Motor neuron (in vitro differentiated cells): Measurements from ENCODE around the gene ARL15. TPM values are rescaled to one million over a fixed set of nuclear protein-coding genes. Genes with fewer than 3 reads are reported as not detected.

Source experiments
- ATAC-seq, 8 experiments: fragments of 200-7000 bp; cut with Tn5 transposase; replicated peaks in 6 of 8; 2 replicates each; pipeline ENCODE4 v1.8.0; 2021; ENCODE audit warnings: mild to moderate bottlenecking in 8 of 8, moderate library complexity in 8 of 8
- H3K27ac ChIP-seq, 2 donors: fragments of 250-450 bp; sonication (Bioruptor Pico); 2 replicates each; pipeline ENCODE4 v1.9.0; 2021; ENCODE audit warnings: antibody characterized with exemption in 2 of 2, mild to moderate bottlenecking in 2 of 2, moderate library complexity in 1 of 2
- H3K4me1 ChIP-seq, 2 donors: fragments of 250-450 bp; sonication (Bioruptor Pico); replicated peaks in 1 of 2; 2 replicates each; pipeline ENCODE4 v1.6.1; 2021; ENCODE audit warnings: antibody characterized with exemption in 2 of 2, mild to moderate bottlenecking in 2 of 2, moderate library complexity in 1 of 2
- H3K4me3 ChIP-seq, 5 donors: fragments of 250-450 bp; sonication (Bioruptor Pico); 2 replicates each; pipeline ENCODE4 v1.9.0; 2021; ENCODE audit warnings: antibody characterized with exemption in 5 of 5, mild to moderate bottlenecking in 5 of 5, moderate library complexity in 4 of 5
- WGBS, 10 experiments: fragments of 450-650 bp; shearing (Covaris generic); methylation state at CpG; one replicate each; pipeline ENCODE4 v1.0.0; 2022; 5-methylcytosine and 5-hydroxymethylcytosine counted together
- in situ Hi-C, 9 experiments: fragments of 400-800 bp; cut with MboI; loops; one replicate each; pipeline ENCODE4 v1.15.0; 2021; ENCODE audit warnings: low sequenced_read_pairs in 9 of 9, low pct_unique_long_range_greater_than_20kb in 2 of 9; ENCODE audit not compliant: unreplicated experiment in 9 of 9
- total RNA-seq, 8 experiments: library from RNA; unstranded; fragments of 300-600 nt; gene quantifications; 2 replicates each; pipeline versions ENCODE4 v1.2.3 to v1.2.4, GENCODE V29; 2022

The ARL15 gene
- total RNA-seq, 8 experiments from 2014 or later: 17.0 to 44.6 (median 22.3) TPM

DNA sequence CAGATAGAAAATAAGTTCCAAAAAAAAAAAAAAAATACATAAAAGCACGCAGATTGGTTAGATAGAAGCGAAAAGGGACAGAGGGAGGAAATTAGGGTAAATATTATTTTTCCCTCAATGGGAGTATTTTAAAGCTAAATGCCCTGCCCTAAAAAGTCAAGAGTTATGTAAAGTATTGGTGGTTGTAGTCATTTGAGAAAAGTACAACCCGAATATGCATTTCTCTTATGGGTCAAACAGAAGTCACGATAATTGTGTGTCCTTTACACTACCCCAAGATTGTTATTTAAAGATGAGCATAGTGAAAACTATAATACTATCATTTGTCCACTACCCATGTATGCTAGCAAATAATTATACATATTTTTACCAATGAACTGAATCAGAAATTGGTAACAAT is 381.2 kb downstream of the ARL15 start:
- 34 to 100% (median 86%) methylated on average over 3 to 4 of the region's 4 CpGs for WGBS, 10 experiments

GRCh38 chr5:53928641-53929040 is 381.7 kb downstream of the ARL15 start:
- H3K27ac ChIP-seq: no peak overlapping the region
- no peak overlapping the region for H3K4me3 ChIP-seq
- H3K4me1 ChIP-seq: no peaks in the 10 kb centered on the region
- 40 to 94% (median 74%) methylated on average over 2 to 6 of the region's 6 CpGs; no CpG with 5 or more reads in 1 of the 10 experiments for WGBS, 10 experiments
- in situ Hi-C loops: no loop called here
- no peak for ATAC-seq

More for the DNA sequence above, 381.2 kb downstream of the ARL15 start:
- ATAC-seq: peak in 2 of 8 experiments; percentile 74 to 91
- no peak overlapping the region for H3K27ac ChIP-seq
- no peaks in the 10 kb centered on the region for H3K4me1 ChIP-seq
- H3K4me3 ChIP-seq: no peak overlapping the region
- in situ Hi-C loops: no loop called here

GRCh38 chr5:53927668-53928247 is 382.6 kb downstream of the ARL15 start:
- Histone ChIP-seq H3K4me1 (no peaks in the 10 kb centered on the region), H3K4me3 (no peak overlapping the region), H3K27ac (no peak overlapping the region)
- in situ Hi-C loops: no loop called here
- no peak for ATAC-seq
- 61 to 100% (median 100%) methylated on average over 1 to 6 of the region's 6 CpGs; no CpG with 5 or more reads in 1 of the 10 experiments for WGBS, 10 experiments

GRCh38 chr5:53926026-53926425 is 384.3 kb downstream of the ARL15 start:
- 87 to 100% (median 100%) methylated on average over 1 to 4 of the region's 4 CpGs for WGBS, 10 experiments
- H3K4me1 ChIP-seq: no peaks in the 10 kb centered on the region
- H3K27ac ChIP-seq: no peak overlapping the region
- ATAC-seq: no peak
- in situ Hi-C loops: no loop called here
- H3K4me3 ChIP-seq: no peak overlapping the region

GRCh38 chr5:53924392-53924791 is 386.0 kb downstream of the ARL15 start:
- 20 to 93% (median 87%) methylated on average over 1 to 2 of the region's 2 CpGs; no CpG with 5 or more reads in 2 of the 10 experiments for WGBS, 10 experiments
- H3K4me3 ChIP-seq: no peak overlapping the region
- in situ Hi-C loops: no loop called here
- H3K27ac ChIP-seq: no peak overlapping the region
- no peak for ATAC-seq
- H3K4me1 ChIP-seq: no peaks in the 10 kb centered on the region

DNA sequence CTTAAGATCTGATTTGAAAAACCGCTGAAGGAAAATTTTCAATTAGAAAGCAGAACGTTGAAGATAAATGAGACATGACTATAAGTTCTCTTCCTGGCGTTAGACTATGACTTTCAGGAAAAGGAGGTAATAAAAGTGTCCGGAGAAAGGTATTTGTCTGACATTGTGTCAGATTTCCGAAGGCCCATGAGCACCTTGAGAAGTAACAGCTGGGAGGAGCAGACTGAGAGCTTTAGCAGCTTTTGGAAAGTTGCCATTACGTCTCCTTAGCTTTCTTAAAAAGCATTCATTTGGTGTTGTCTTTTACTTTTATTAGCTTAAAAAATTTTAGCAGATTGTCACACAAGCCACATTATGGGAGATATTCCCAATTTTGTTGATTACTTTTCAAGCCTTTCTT is 386.4 kb downstream of the ARL15 start:
- Histone ChIP-seq H3K27ac (no peak overlapping the region), H3K4me1 (no peaks in the 10 kb centered on the region), H3K4me3 (no peak overlapping the region)
- in situ Hi-C loops: no loop called here
- WGBS, 10 experiments: 53 to 96% (median 91%) methylated on average over 3 to 6 of the region's 6 CpGs
- ATAC-seq: no peak

DNA sequence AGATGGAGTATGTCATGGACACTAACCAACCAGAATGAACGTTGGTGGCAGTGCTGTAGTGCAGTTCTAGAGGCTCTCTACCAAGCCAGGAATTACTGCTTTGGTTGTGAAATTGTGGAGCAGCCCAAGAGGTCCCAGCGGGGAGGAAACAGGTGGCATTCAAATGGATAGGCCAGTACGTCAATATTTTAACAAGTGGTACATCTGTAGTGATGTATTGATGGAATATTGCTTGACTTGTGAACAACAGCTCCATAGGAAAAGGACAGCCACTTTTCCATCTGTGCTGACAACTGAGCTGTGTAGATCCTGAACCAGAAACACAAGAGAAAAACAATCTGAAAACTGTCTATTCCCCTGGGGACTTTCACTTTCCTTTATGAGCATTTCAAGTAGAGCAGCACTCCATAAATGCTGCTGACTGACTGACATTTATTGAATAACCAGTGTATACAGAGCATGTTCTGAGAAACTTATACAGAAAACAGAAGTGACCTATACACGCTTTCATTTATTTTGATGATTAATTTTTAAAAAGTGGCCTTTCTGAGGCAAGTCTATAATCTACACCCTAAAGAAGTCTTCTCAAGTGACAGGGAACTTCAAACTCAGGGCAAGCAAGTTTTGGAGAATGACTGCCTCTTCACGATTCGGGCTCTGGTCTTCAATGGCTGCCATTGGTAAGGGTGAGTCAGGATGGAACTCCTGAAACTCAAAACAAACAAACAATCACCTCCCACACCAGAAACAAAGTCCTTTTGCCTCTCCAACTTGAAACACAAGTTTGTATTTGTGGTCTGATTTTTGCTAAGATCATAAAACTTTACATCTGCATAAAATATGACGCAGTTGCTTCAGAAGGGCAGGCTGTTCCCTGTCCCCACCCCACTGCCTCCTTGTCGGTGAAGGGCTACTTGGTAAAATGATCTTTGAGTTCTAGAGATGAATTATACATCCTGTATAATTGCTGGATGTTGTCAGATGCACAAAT is 387.6 kb downstream of the ARL15 start:
- WGBS, 10 experiments: 73 to 100% (median 85%) methylated on average over 2 to 8 of the region's 8 CpGs
- in situ Hi-C loops: no loop called here
- H3K4me3 ChIP-seq: no peak overlapping the region
- H3K27ac ChIP-seq: no peak overlapping the region
- peak in 1 of 8 experiments; percentile 21 for ATAC-seq
- no peaks in the 10 kb centered on the region for H3K4me1 ChIP-seq

DNA sequence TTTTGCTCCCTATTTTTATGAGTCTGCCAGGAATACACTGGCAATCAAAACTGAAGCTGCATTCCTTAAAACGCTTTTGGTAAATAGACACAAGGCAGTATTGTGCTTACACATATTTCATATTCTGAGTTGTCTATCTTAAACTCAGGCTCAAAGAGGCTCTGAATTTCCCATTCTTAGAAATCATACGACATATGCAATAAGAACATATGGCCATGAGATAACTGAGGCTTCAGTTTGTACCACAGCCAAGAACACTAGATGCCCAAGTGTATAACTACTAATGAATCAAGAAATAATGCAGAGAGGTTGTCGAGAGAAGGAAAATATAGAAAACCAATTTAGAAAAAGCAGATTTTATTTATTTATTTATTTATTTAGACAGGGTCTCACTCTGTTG is 392.5 kb downstream of the ARL15 start:
- Histone ChIP-seq H3K4me3 (no peak overlapping the region), H3K27ac (no peak overlapping the region), H3K4me1 (no peaks in the 10 kb centered on the region)
- 58 to 100% (median 90%) methylated on average over 2 to 3 of the region's 3 CpGs; no CpG with 5 or more reads in 1 of the 10 experiments for WGBS, 10 experiments
- no peak for ATAC-seq
- in situ Hi-C loops: no loop called here

DNA sequence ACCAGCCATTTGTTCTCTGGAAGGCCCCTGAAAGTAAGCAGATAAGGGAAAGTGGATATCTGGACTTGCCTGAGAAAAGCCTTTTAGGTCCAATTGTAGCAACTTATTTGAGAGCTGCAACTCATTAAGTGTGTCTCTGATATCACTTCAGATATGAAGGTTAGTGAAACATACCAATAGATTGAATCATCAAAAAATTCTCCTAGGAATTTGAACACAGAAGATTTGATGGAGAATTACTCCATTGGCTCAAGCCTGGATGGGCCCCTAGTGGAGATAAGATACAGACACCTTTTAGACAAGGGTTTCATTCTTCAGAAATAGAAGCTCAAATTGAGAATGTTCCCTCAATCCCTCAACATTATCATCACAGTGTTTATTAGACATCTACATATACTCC is 393.3 kb downstream of the ARL15 start:
- no peaks in the 10 kb centered on the region for H3K4me1 ChIP-seq
- ATAC-seq: peak in 2 of 8 experiments; percentile 42 to 57
- no peak overlapping the region for H3K27ac ChIP-seq
- no peak overlapping the region for H3K4me3 ChIP-seq
- in situ Hi-C loops: no loop called here

DNA sequence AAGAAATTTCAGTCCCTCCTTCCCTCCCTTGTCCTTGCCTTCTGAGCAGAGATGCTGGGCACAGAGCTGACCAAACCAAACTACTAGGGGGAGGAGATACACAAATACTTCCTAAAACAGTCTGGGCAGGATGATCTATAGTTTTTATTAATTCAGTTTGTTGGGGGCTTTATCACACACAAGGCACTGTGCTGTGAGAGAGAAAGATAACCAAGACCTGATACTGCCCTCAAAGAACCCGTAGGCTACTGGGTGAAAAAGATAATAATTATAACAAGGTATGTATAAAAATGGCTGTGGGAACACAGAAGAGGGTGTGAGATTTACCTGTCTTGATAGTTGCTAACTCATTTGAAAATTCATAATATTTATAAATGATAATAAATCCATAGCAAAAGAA is 395.3 kb downstream of the ARL15 start:
- Histone ChIP-seq H3K27ac (no peak overlapping the region), H3K4me1 (no peaks in the 10 kb centered on the region), H3K4me3 (no peak overlapping the region)
- ATAC-seq: no peak
- 78 to 100% (median 100%) methylated on average over 1 of the region's 1 CpG; no CpG with 5 or more reads in 4 of the 10 experiments for WGBS, 10 experiments
- in situ Hi-C loops: no loop called here

DNA sequence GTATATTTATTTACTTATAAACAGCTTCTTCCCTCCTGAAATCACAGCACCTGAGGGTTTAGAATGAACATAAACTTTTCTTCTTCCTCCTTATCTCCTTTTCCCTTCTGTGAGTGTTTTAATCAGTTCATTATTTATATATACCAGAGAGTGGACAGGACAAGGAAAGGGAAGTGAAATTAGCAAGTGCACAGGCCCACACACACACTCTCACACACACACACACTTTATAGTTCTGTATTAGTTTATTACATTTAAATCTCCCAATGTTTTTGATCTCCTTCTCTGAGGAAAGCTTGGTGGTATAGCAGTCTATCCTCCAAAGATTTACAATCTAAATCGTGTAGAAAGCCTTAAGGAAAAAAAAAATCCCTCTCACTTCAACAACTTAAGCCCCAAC is 396.4 kb downstream of the ARL15 start:
- Histone ChIP-seq H3K4me3 (no peak overlapping the region), H3K27ac (no peak overlapping the region), H3K4me1 (no peaks in the 10 kb centered on the region)
- in situ Hi-C loops: no loop called here
- ATAC-seq: no peak
- WGBS, 10 experiments: 40 to 100% (median 75%) methylated on average over 1 of the region's 1 CpG; no CpG with 5 or more reads in 3 of the 10 experiments

GRCh38 chr5:53908757-53909156 is 401.6 kb downstream of the ARL15 start:
- H3K27ac ChIP-seq: no peak overlapping the region
- 0 to 100% (median 79%) methylated on average over 1 to 2 of the region's 2 CpGs for WGBS, 10 experiments
- in situ Hi-C loops: no loop called here
- no peaks in the 10 kb centered on the region for H3K4me1 ChIP-seq
- no peak overlapping the region for H3K4me3 ChIP-seq
- peak in 2 of 8 experiments; percentile 68 to 73 for ATAC-seq

DNA sequence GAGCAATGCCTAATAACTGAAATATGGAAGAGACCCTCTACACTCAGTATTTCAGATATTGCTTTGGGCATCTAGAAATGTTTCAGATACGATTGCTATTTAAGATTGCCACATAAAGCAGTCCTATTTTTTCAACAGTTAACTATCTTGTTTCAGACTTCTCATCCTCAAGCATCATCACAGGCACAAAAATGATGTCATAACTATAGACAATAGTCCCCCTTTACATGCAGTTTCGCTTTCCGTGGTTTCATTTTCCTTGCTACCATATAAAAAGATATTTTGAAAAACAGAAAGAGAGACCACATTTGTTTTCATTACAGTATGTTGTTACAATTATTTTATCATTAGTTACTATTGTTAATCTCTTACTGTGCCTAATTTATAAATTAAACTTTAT is 402.5 kb downstream of the ARL15 start:
- WGBS, 10 experiments: 82 to 100% (median 100%) methylated on average over 2 to 3 of the region's 3 CpGs
- no peaks in the 10 kb centered on the region for H3K4me1 ChIP-seq
- H3K27ac ChIP-seq: no peak overlapping the region
- no peak overlapping the region for H3K4me3 ChIP-seq
- in situ Hi-C loops: no loop called here
- no peak for ATAC-seq
